ENCODE results near the gene SPATS2L. TPM values are rescaled to one million over a fixed set of nuclear protein-coding genes. Genes with fewer than 3 reads are reported as not detected.

SPATS2L gene
- total and polyA plus RNA-seq, 2 of the 13 experiments (the other 11 are each of a cell fraction or from before 2014, with no cell fraction given): 154 to 212 TPM

- TF ChIP-seq MLXIP (CRISPR knock-in tag; IDR thresholded peaks at IDR 0.05; ENCODE audit: borderline replicate concordance) (no peak), U2AF2 (IDR thresholded peaks at IDR 0.05; ENCODE audit: low read depth, low read length) (no peak), ZNF569 (CRISPR knock-in tag; IDR thresholded peaks at IDR 0.05; ENCODE audit: borderline replicate concordance) (no peak), ZNF503 (CRISPR knock-in tag; IDR thresholded peaks at IDR 0.05) (no peak), ZNF614 (CRISPR knock-in tag; IDR thresholded peaks at IDR 0.05; ENCODE audit: borderline replicate concordance) (peak; percentile 93; the same call in 1 of the 2 replicates), ZNF510 (CRISPR knock-in tag; IDR thresholded peaks at IDR 0.05; ENCODE audit: low read depth) (peak; percentile 89), THAP8 (CRISPR knock-in tag; IDR thresholded peaks at IDR 0.05; ENCODE audit: borderline replicate concordance) (no peak; the same call in 1 of the 2 replicates), SMC3 (IDR thresholded peaks at IDR 0.05; ENCODE audit: low read length) (no peak), ZNF329 (CRISPR knock-in tag; IDR thresholded peaks at IDR 0.05; ENCODE audit: low read depth) (peak; percentile 65; the same call in 1 of the 2 replicates), DRAP1 (CRISPR knock-in tag; IDR thresholded peaks at IDR 0.05) (peak; percentile 91), GABPB1 (CRISPR knock-in tag; IDR thresholded peaks at IDR 0.05) (peak; percentile 99), NFE2 (CRISPR knock-in tag; IDR thresholded peaks at IDR 0.05) (no peak), ZNF496 (CRISPR knock-in tag; IDR thresholded peaks at IDR 0.05; ENCODE audit: insufficient replicate concordance) (no peak), SRY (CRISPR knock-in tag; IDR thresholded peaks at IDR 0.05) (peak; percentile 56; the same call in 1 of the 2 replicates), ZIK1 (CRISPR knock-in tag; IDR thresholded peaks at IDR 0.05; ENCODE audit: borderline replicate concordance, low read depth) (peak; percentile 83; the same call in 1 of the 2 replicates), MED1 (CRISPR knock-in tag; IDR thresholded peaks at IDR 0.05) (peak; percentile 69; the same call in 1 of the 2 replicates), DDIT3 (CRISPR knock-in tag; IDR thresholded peaks at IDR 0.05) (no peak), ARNT (IDR thresholded peaks at IDR 0.05) (no peak), THYN1 (CRISPR knock-in tag; IDR thresholded peaks at IDR 0.05; ENCODE audit: borderline replicate concordance, low read depth) (0 out of 2 replicates have a peak, but pooled peaks have one; percentile 35), ZNF703 (CRISPR knock-in tag; IDR thresholded peaks at IDR 0.05; ENCODE audit: borderline replicate concordance) (no peak), ZBTB8A (CRISPR knock-in tag; IDR thresholded peaks at IDR 0.05; ENCODE audit: borderline replicate concordance, low read depth) (no peak)
Observed at GRCh38 chr2:200525882-200526651, 219.6 kb downstream of the SPATS2L start, which contains the start of gene SGO2 (continued).
